Measurements from ENCODE around the gene KCNJ16.

Gene KCNJ16

GRCh38 chr17:70099294-70099693 lies 24.3 kb downstream of the KCNJ16 start:
- DNase-seq = no peak

- DNase-seq = no peak
Observed at GRCh38 chr17:70099884-70100283, 24.9 kb downstream of the KCNJ16 start.

GRCh38 chr17:70100983-70101382 lies 26.0 kb downstream of the KCNJ16 start:
- no peak for DNase-seq

GRCh38 chr17:70102531-70102930 lies 27.5 kb downstream of the KCNJ16 start:
- DNase-seq = no peak

GRCh38 chr17:70104791-70105523 lies 29.9 kb downstream of the KCNJ16 start:
- DNase-seq = no peak

- DNase-seq = no peak
Observed at GRCh38 chr17:70105641-70106040, 30.6 kb downstream of the KCNJ16 start.

GRCh38 chr17:70106551-70106950 lies 31.5 kb downstream of the KCNJ16 start:
- no peak for DNase-seq

GRCh38 chr17:70107441-70107840 lies 32.4 kb downstream of the KCNJ16 start:
- no peak for DNase-seq

GRCh38 chr17:70107904-70108565 lies 33.0 kb downstream of the KCNJ16 start:
- no peak for DNase-seq

- DNase-seq = no peak
Observed at GRCh38 chr17:70109497-70109896, 34.5 kb downstream of the KCNJ16 start.

- no peak for DNase-seq
Observed at GRCh38 chr17:70110443-70110880, 35.4 kb downstream of the KCNJ16 start.

GRCh38 chr17:70111201-70111600 lies 36.2 kb downstream of the KCNJ16 start:
- DNase-seq = no peak

GRCh38 chr17:70114405-70114804 lies 39.4 kb downstream of the KCNJ16 start:
- DNase-seq = no peak

- DNase-seq = no peak
Observed at GRCh38 chr17:70115126-70115525, 40.1 kb downstream of the KCNJ16 start.

- DNase-seq = no peak
Observed at GRCh38 chr17:70116919-70117318, 41.9 kb downstream of the KCNJ16 start.

GRCh38 chr17:70119545-70119944 lies 44.5 kb downstream of the KCNJ16 start:
- no peak for DNase-seq

- DNase-seq = no peak
Observed at GRCh38 chr17:70119983-70120382, 45.0 kb downstream of the KCNJ16 start.

- no peak for DNase-seq
Observed at GRCh38 chr17:70120425-70120824, 45.4 kb downstream of the KCNJ16 start.

GRCh38 chr17:70121126-70121525 lies 46.1 kb downstream of the KCNJ16 start:
- DNase-seq = no peak

GRCh38 chr17:70123193-70123592 lies 48.2 kb downstream of the KCNJ16 start:
- no peak for DNase-seq

GRCh38 chr17:70124723-70125122 lies 49.7 kb downstream of the KCNJ16 start:
- DNase-seq = no peak

- DNase-seq = no peak
Observed at GRCh38 chr17:70127221-70127873, 52.3 kb downstream of the KCNJ16 start.

- no peak for DNase-seq
Observed at GRCh38 chr17:70128727-70129238, 53.8 kb downstream of the KCNJ16 start.

- no peak for DNase-seq
Observed at GRCh38 chr17:70130289-70130688, 55.3 kb downstream of the KCNJ16 start.
